Prostate gland (tissue), 2 donors: ENCODE data around the gene FGF2. TPM values are rescaled to one million over a fixed set of nuclear protein-coding genes. Genes with fewer than 3 reads are reported as not detected.

Experiments used
- DNase-seq: peaks from one replicate; pipeline ENCODE4 v3.0.0-alpha.2; 2019; ENCODE audit warnings: low spot score
- H3K27ac ChIP-seq, 2 donors: fragments of 200-600 bp; sonication (generic); 2 replicates each; pipeline ENCODE4 v1.5.1; 2017 to 2019
- H3K27me3 ChIP-seq: fragments of 200-600 bp; sonication (generic); replicated peaks from 2 replicates; pipeline ENCODE4 v1.5.1; 2019; ENCODE audit not compliant: insufficient read depth
- H3K36me3 ChIP-seq, 2 donors: fragments of 200-600 bp; sonication (generic); 1 replicate in 1 of 2; 2 replicates in 1 of 2; pipeline versions ENCODE4 v1.5.1 to v1.8.1; 2017 to 2019
- H3K4me1 ChIP-seq: fragments of 200-600 bp; sonication (generic); replicated peaks from 2 replicates; pipeline ENCODE4 v1.5.1; 2019
- H3K4me3 ChIP-seq, 2 donors: fragments of 200-600 bp; sonication (generic); 2 replicates each; pipeline ENCODE4 v1.5.1; 2017 to 2019
- H3K9me3 ChIP-seq: fragments of 200-600 bp; sonication (generic); 2 replicates; pipeline ENCODE4 v1.5.1; 2017
- POLR2A ChIP-seq: fragments of 450-650 bp; IDR thresholded peaks from one replicate; pipeline ENCODE4 v1.6.1; 2016; ENCODE audit warnings: antibody characterized with exemption, mild to moderate bottlenecking
- POLR2AphosphoS5 ChIP-seq: sonication (generic); formaldehyde crosslinking; IDR thresholded peaks from one replicate; pipeline ENCODE4 v1.6.1; 2017; ENCODE audit warnings: antibody characterized with exemption
- WGBS: methylation state at CpG from one replicate; pipeline ENCODE4 v1.1.5; 2018; 5-methylcytosine and 5-hydroxymethylcytosine counted together
- intact Hi-C: fragments of 100-400 bp; cut with DNase I; formaldehyde crosslinking; loops from one replicate; pipeline ENCODE4 v1.14.2; 2022
- total RNA-seq, 2 donors: library from RNA; depleted of rRNA; stranded (reverse); fragments of >200 nt; gene quantifications; one replicate each; pipeline ENCODE4 v1.1.0, GENCODE V29; 2016
- TF ChIP-seq, protein P1 (sequence below), 4 experiments: fragments of 200-600 bp in 2 of 4; fragments of 450-650 bp in 2 of 4; sonication (generic) in 2 of 4; IDR thresholded peaks; 1 replicate in 3 of 4; 2 replicates in 1 of 4; pipeline ENCODE4 v1.5.1; 2016 to 2019; ENCODE audit warnings: antibody characterized with exemption in 4 of 4, mild to moderate bottlenecking in 2 of 4, moderate library complexity in 2 of 4

The FGF2 gene
- total RNA-seq, 2 donors from 2014 or later: 4.4 to 4.8 TPM

DNA sequence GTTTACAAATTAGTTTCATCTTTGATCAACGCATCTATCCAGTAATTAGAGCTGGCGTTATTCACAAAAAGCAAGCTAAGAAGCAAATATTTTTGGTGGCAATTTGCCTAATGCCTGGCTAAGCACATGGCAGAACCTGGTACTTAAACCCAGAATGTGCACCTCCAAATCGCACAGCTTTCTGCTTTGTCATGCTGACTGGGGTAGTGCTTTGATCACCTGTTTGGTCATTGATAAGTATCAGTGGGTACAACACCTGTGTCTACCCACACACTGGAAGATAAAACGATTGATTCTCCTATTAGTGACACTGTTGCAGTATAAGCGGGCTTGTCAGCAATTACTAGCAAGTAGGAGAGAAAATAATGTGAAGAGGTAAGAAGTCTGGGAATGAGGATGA lies 93.8 kb downstream of the FGF2 start:
- WGBS: 80% methylated on average over 5 of the region's 5 CpGs
- Histone ChIP-seq H3K9me3 (no peaks in the 10 kb centered on the region), H3K27ac (no peak overlapping the region), H3K4me1 (no peaks in the 10 kb centered on the region), H3K27me3 (no peaks in the 10 kb centered on the region), H3K4me3 (no peak overlapping the region), H3K36me3 (no peaks in the 10 kb centered on the region)
- TF ChIP-seq, protein P1, sequence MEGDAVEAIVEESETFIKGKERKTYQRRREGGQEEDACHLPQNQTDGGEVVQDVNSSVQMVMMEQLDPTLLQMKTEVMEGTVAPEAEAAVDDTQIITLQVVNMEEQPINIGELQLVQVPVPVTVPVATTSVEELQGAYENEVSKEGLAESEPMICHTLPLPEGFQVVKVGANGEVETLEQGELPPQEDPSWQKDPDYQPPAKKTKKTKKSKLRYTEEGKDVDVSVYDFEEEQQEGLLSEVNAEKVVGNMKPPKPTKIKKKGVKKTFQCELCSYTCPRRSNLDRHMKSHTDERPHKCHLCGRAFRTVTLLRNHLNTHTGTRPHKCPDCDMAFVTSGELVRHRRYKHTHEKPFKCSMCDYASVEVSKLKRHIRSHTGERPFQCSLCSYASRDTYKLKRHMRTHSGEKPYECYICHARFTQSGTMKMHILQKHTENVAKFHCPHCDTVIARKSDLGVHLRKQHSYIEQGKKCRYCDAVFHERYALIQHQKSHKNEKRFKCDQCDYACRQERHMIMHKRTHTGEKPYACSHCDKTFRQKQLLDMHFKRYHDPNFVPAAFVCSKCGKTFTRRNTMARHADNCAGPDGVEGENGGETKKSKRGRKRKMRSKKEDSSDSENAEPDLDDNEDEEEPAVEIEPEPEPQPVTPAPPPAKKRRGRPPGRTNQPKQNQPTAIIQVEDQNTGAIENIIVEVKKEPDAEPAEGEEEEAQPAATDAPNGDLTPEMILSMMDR (IDR thresholded peaks at IDR 0.05): no peak
- TF ChIP-seq POLR2A (no peak), POLR2AphosphoS5 (no peak)
- DNase-seq: no peak
- intact Hi-C loops: loop anchor here (10.0 kb wide), 1 partner anchor 186 kb away; the partner anchor contains the start of gene BBS12

DNA sequence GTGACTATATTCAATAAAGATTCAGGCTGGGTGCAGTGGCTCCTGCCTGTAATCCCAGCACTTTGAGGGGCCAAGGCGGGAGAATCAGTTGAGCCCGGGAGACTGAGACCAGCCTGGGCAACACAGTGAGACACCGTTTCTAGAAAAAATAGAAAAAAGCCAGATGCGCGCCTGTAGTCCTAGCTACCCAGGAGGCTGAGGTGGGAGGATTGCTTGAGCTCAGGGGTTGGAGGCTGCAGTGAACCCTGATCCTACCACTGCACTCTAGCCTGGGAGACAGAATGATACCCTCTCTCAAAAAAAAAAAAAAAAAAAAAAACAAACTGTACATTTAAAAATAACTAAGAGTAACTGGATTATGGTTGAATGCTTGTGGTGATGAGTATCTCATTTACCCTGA lies 94.7 kb downstream of the FGF2 start:
- peak overlapping the region in 1 of 2 donors; percentile 65 for H3K4me3 ChIP-seq

DNA sequence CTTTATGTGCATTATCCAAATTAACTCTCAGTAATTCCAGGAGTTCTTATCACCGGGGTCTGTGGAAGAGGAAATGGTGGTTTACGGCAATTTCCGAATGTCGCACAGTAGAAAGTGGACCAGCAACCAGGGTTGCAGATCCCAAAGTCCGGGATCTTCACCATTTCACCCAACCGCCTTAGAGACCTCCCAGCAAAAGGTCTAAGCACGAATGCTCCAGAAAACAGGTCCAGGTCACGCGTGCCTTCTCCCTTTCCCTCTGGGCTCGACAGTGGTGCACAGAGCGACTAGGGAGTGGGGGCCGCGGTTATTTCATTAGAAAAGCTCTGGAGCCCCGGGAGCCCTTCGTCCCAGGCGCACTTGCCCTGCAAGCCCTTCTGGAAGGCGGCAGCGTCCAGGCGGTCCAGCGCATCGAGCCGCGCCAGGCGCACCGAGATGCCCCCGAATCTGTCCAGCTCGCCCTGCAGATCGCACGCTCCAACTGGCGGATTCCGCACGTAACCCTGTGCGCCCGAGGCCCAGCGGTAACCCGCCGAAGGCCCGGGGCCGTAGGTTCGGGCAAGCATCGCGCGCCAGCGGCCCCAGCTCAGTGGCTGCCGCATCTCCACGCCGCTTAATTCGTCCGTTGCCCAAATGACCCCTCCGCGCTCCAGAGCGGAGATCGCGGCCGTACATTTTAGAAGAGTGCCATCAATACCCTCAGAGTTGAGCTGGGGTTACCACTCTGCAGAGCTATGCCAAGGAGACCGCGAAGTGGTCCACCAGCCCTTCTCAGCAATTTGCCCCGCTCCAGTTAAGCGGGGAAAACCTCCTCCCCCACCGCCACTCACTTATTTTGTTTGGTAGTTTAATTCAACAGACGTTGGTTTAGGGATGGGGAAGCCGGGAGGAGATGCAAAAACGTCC lies 95.6 kb downstream of the FGF2 start, which contains the start of gene NUDT6:
TSS of gene NUDT6 (minus strand) at position 627 of the 906 bp plus-strand sequence. CDS start at position 602, 25 bp downstream.
- Histone ChIP-seq H3K4me1 (no peaks in the 10 kb centered on the region), H3K27ac (peak within 1 kb of the TSS; percentile 59), H3K9me3 (no peaks in the 10 kb centered on the region), H3K27me3 (no peaks in the 10 kb centered on the region), H3K4me3 (peak within 1 kb of the TSS; percentile 54 to 65), H3K36me3 (no peaks in the 10 kb centered on the region)
- peak; percentile 31 for DNase-seq
- WGBS: under 1% methylated on average over 44 of the region's 63 CpGs
- intact Hi-C loops: loop anchor here (10.0 kb wide), 1 partner anchor 187 kb away; the partner anchor contains the start of gene BBS12
- TF ChIP-seq POLR2AphosphoS5 (no peak), POLR2A (no peak)
- TF ChIP-seq, protein P1 (IDR thresholded peaks at IDR 0.05): no peak

More for the DNA sequence above, 94.7 kb downstream of the FGF2 start:
- Histone ChIP-seq H3K4me1 (no peaks in the 10 kb centered on the region), H3K9me3 (no peaks in the 10 kb centered on the region), H3K36me3 (no peaks in the 10 kb centered on the region), H3K27me3 (no peaks in the 10 kb centered on the region), H3K27ac (no peak overlapping the region)
- WGBS: 89% methylated on average over 5 of the region's 5 CpGs
- no peak for TF ChIP-seq POLR2AphosphoS5
- no peak for TF ChIP-seq POLR2A
- TF ChIP-seq, protein P1 (IDR thresholded peaks at IDR 0.05): no peak
- no peak for DNase-seq
- intact Hi-C loops: loop anchor here (10.0 kb wide), 1 partner anchor 186 kb away; the partner anchor contains the start of gene BBS12

DNA sequence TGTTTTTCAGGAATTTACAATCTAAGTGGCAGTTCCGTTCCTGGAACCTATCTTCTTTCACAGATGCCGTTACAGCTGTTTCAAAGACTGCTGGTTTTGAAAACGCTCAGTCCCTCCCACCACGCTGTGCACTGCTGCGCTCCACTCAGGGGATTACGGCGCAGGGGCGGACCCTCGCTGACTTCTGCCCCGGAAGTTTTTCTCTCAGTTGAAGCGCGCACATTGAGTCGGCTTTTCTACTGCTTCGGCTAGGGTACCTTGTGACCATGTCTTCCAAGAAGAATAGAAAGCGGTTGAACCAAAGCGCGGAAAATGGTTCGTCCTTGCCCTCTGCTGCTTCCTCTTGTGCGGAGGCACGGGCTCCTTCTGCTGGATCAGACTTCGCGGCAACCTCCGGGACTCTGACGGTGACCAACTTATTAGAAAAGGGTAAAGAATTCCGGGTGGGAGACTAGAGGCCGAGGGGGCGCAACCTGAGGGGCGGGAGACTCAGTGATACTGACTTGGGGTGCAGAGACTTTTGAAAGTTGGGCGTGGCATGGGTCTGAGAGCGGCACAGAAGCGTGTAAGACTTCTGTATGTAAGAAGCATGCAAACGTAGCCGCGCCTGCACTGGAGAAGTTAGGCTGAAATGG lies 96.4 kb downstream of the FGF2 start:
- TF ChIP-seq, protein P1 (IDR thresholded peaks at IDR 0.05): peak in 1 of 4 experiments; percentile 6
- TF ChIP-seq POLR2AphosphoS5 (peak; percentile 77), POLR2A (no peak)
- Histone ChIP-seq H3K36me3 (no peaks in the 10 kb centered on the region), H3K4me1 (no peaks in the 10 kb centered on the region), H3K9me3 (no peaks in the 10 kb centered on the region), H3K27me3 (no peaks in the 10 kb centered on the region), H3K4me3 (peak overlapping the region; percentile 54 to 65), H3K27ac (peak overlapping the region; percentile 59)
- intact Hi-C loops: loop anchor here (10.0 kb wide), 1 partner anchor 188 kb away; the partner anchor contains the start of gene BBS12
- under 1% methylated on average over 34 of the region's 34 CpGs for WGBS
- peak; percentile 75 for DNase-seq
